ENCODE results near the gene DOCK10. TPM values are rescaled to one million over a fixed set of nuclear protein-coding genes. Genes with fewer than 3 reads are reported as not detected.
A peak's percentile ranks its signal among the peaks of the same experiment; 100 is the strongest.

Gene DOCK10
- total and polyA plus RNA-seq, 10 of the 15 experiments (the other 5 are each of a cell fraction or from before 2014, with no cell fraction given), result 16.9 to 120 (median 85.5) TPM

GRCh38 chr2:224941960-224942359, 100.3 kb downstream of the DOCK10 start:
- 69% methylated on average over 2 of the region's 2 CpGs for WGBS (ENCODE audit: insufficient coverage, insufficient replicate concordance, low lambda C conversion rate, missing lambda C conversion rate)
- POLR2A ChIA-PET, result interaction anchor here (0.7 to 5.0 kb wide), 3 partner anchors 14 to 371 kb away, joined by 4 to 34 read pairs (median 5); no protein-coding TSS in a partner anchor
- SMC1A ChIA-PET (ENCODE audit: uncharacterized antibody, unreplicated experiment), result interaction anchor here (0.6 to 23.4 kb wide), 11 partner anchors 5 to 97 kb away, joined by 3 to 443 read pairs (median 9); no protein-coding TSS in a partner anchor
- BruUV-seq (replicated peaks), result no TSS peak
- H3K4me3 ChIP-seq, result peak overlapping the region; percentile 15
- RAD21 ChIA-PET (ENCODE audit: unreplicated experiment), result interaction anchor here (1.2 to 3.8 kb wide), 8 partner anchors 8 to 97 kb away, joined by 3 to 17 read pairs (median 4); no protein-coding TSS in a partner anchor
- no peaks in the 10 kb centered on the region for H3K27me3 ChIP-seq (replicated peaks in 1 of 2; ENCODE audit: control insufficient read depth in 2 of 2, insufficient read depth in 2 of 2, low read length in 1 of 2)
- CTCF ChIA-PET, result interaction anchor here (0.9 to 9.6 kb wide), 6 partner anchors 8 to 98 kb away, joined by 3 to 83 read pairs (median 6); no protein-coding TSS in a partner anchor
- H3K4me2 ChIP-seq (ENCODE audit: control insufficient read depth, insufficient read depth), result peak overlapping the region; percentile 90
- peaks cover 31% of the 10 kb centered on the region for H3K4me1 ChIP-seq (ENCODE audit: control insufficient read depth, insufficient read depth, low read length)
- ATAC-seq (no peak), DNase-seq (ENCODE audit: low read depth, low spot score) (no peak), FAIRE-seq (no peak)
- TF ChIP-seq EED (IDR thresholded peaks at IDR 0.05; ENCODE audit: low read depth), result 0 out of 2 replicates have a peak, but pooled peaks have one; percentile 22
- no peak for TF ChIP-seq CBX3 (IDR thresholded peaks at IDR 0.05; ENCODE audit: borderline replicate concordance, low read depth)
- H3K36me3 ChIP-seq (ENCODE audit: control insufficient read depth in 2 of 2, insufficient read depth in 2 of 2, low read length in 1 of 2), result no peaks in the 10 kb centered on the region
- intact Hi-C loops (cut with micrococcal nuclease; ENCODE audit: unreplicated experiment) (loop anchor here (5.0 to 10.0 kb wide), 2 partner anchors 275 to 1893 kb away; partner anchors contain the start of gene RHBDD1), in situ Hi-C loops (cut with MboI) (no loop called here)
- H3K9ac ChIP-seq (ENCODE audit: control insufficient read depth, insufficient read depth, low read length), result peak overlapping the region; percentile 46
- no peaks in the 10 kb centered on the region for H4K20me1 ChIP-seq (ENCODE audit: control insufficient read depth, insufficient read depth)
- H3K79me2 ChIP-seq (ENCODE audit: control insufficient read depth, insufficient read depth, low read length), result peaks cover 93% of the 10 kb centered on the region
- H3K9me3 ChIP-seq (replicated peaks; ENCODE audit: control insufficient read depth, insufficient read depth, low read length), result no peaks in the 10 kb centered on the region
- H3K27ac ChIP-seq (ENCODE audit: control insufficient read depth, insufficient read depth), result peak overlapping the region; percentile 66
- H2AFZ ChIP-seq (ENCODE audit: control insufficient read depth, low read depth, low read length), result no peak overlapping the region

- Histone ChIP-seq H3K36me3 (ENCODE audit: control insufficient read depth in 2 of 2, insufficient read depth in 2 of 2, low read length in 1 of 2) (0 out of 4 replicates have a peak, but pooled peaks cover 0 to 2% of the 10 kb centered on the region in 2 experiments), H3K27ac (ENCODE audit: control insufficient read depth, insufficient read depth) (0 out of 2 replicates have a peak overlapping the region, but pooled peaks have one; percentile 88), H3K4me3 (0 out of 2 replicates have a peak overlapping the region, but pooled peaks have one; percentile 21), H2AFZ (ENCODE audit: control insufficient read depth, low read depth, low read length) (no peak overlapping the region), H3K4me1 (ENCODE audit: control insufficient read depth, insufficient read depth, low read length) (peaks cover 31% of the 10 kb centered on the region), H3K9ac (ENCODE audit: control insufficient read depth, insufficient read depth, low read length) (no peak overlapping the region), H3K79me2 (ENCODE audit: control insufficient read depth, insufficient read depth, low read length) (peaks cover 92% of the 10 kb centered on the region), H3K27me3 (replicated peaks in 1 of 2; ENCODE audit: control insufficient read depth in 2 of 2, insufficient read depth in 2 of 2, low read length in 1 of 2) (no peaks in the 10 kb centered on the region), H3K4me2 (ENCODE audit: control insufficient read depth, insufficient read depth) (peak overlapping the region; percentile 90; the same call in 1 of the 2 replicates), H3K9me3 (replicated peaks; ENCODE audit: control insufficient read depth, insufficient read depth, low read length) (no peaks in the 10 kb centered on the region), H4K20me1 (ENCODE audit: control insufficient read depth, insufficient read depth) (no peaks in the 10 kb centered on the region)
- ChIA-PET POLR2A (interaction anchor here (0.5 to 5.0 kb wide), 6 partner anchors 13 to 100 kb away, joined by 3 to 34 read pairs (median 4); no protein-coding TSS in a partner anchor), CTCF (interaction anchor here (1.2 to 9.6 kb wide), 4 partner anchors 9 to 62 kb away, joined by 3 to 83 read pairs (median 21); no protein-coding TSS in a partner anchor), SMC1A (ENCODE audit: uncharacterized antibody, unreplicated experiment) (interaction anchor here (1.0 to 23.4 kb wide), 10 partner anchors 6 to 98 kb away, joined by 3 to 443 read pairs (median 10); no protein-coding TSS in a partner anchor), RAD21 (ENCODE audit: unreplicated experiment) (interaction anchor here (1.1 to 3.8 kb wide), 8 partner anchors 10 to 98 kb away, joined by 3 to 17 read pairs (median 4); no protein-coding TSS in a partner anchor)
- no peak for ATAC-seq
- no peak for FAIRE-seq
- TF ChIP-seq DPF2 (IDR thresholded peaks at IDR 0.05) (no peak), TCF7 (IDR thresholded peaks at IDR 0.05; ENCODE audit: borderline replicate concordance) (no peak), POLR2AphosphoS2 (IDR thresholded peaks at IDR 0.05; ENCODE audit: low read depth, low read length) (no peak), SMC3 (IDR thresholded peaks at IDR 0.05; ENCODE audit: borderline replicate concordance, low read length) (no peak), MEF2B (IDR thresholded peaks at IDR 0.05; ENCODE audit: partially characterized antibody, poor library complexity, severe bottlenecking) (no peak), YBX1 (IDR thresholded peaks at IDR 0.05) (no peak), MTA3 (IDR thresholded peaks at IDR 0.05; ENCODE audit: borderline replicate concordance, low read length) (no peak), CBX3 (IDR thresholded peaks at IDR 0.05; ENCODE audit: borderline replicate concordance, low read depth) (no peak), GATAD2B (conservative IDR thresholded peaks at IDR 0.05; ENCODE audit: low read depth) (no peak), EZH2 (IDR thresholded peaks at IDR 0.05; ENCODE audit: borderline replicate concordance, control insufficient read depth, low read depth, low read length) (no peak), POLR2A (IDR thresholded peaks at IDR 0.05; ENCODE audit: low read depth, low read length) (no peak), ATF7 (IDR thresholded peaks at IDR 0.05; ENCODE audit: low read depth) (no peak)
- TF ChIP-seq, protein P1, sequence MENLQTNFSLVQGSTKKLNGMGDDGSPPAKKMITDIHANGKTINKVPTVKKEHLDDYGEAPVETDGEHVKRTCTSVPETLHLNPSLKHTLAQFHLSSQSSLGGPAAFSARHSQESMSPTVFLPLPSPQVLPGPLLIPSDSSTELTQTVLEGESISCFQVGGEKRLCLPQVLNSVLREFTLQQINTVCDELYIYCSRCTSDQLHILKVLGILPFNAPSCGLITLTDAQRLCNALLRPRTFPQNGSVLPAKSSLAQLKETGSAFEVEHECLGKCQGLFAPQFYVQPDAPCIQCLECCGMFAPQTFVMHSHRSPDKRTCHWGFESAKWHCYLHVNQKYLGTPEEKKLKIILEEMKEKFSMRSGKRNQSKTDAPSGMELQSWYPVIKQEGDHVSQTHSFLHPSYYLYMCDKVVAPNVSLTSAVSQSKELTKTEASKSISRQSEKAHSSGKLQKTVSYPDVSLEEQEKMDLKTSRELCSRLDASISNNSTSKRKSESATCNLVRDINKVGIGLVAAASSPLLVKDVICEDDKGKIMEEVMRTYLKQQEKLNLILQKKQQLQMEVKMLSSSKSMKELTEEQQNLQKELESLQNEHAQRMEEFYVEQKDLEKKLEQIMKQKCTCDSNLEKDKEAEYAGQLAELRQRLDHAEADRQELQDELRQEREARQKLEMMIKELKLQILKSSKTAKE (IDR thresholded peaks at IDR 0.05; ENCODE audit: low read depth, poor library complexity, severe bottlenecking), result no peak
- DNase-seq (ENCODE audit: low read depth, low spot score), result no peak
- WGBS (ENCODE audit: insufficient coverage, insufficient replicate concordance, low lambda C conversion rate, missing lambda C conversion rate), result 78% methylated on average over 3 of the region's 3 CpGs
- in situ Hi-C loops (cut with MboI) (no loop called here), intact Hi-C loops (cut with micrococcal nuclease; ENCODE audit: unreplicated experiment) (loop anchor here (5.0 to 10.0 kb wide), 2 partner anchors 273 to 1894 kb away; partner anchors contain the start of gene RHBDD1)
- no TSS peak for BruUV-seq (replicated peaks)
These were observed 101.7 kb downstream of the DOCK10 start for GRCh38 chr2:224940618-224941017.
